MCF 10A (cell line): ENCODE measurements around the gene ARHGEF28. TPM values are rescaled to one million over a fixed set of nuclear protein-coding genes. Genes with fewer than 3 reads are reported as not detected.

ENCODE experiments used
- BruUV-seq: library from RNA; stranded (reverse); fragments of 400-500 nt; replicated peaks from 2 replicates; lab custom pipeline; 2021; lab: Mats Ljungman, UMichigan
- CTCF ChIA-PET: fragments of 300-600 bp; sonication (Branson Sonifier 250); formaldehyde crosslinking; extraction: SDS; loops from one replicate; lab custom pipeline; 2021; ENCODE audit warnings: antibody characterized with exemption, inconsistent platforms; lab: Yijun Ruan, JAX
- POLR2A ChIA-PET: fragments of 300-600, 350-650 bp; sonication (Branson Sonifier 250); formaldehyde crosslinking; extraction: SDS; loops from one replicate; lab custom pipeline; 2020; ENCODE audit warnings: antibody characterized with exemption, inconsistent platforms; lab: Yijun Ruan, JAX
- DNase-seq: peaks from one replicate; pipeline ENCODE4 v3.0.0-alpha.2; 2018; ENCODE audit not compliant: unreplicated experiment
- H3K27ac Mint-ChIP-seq: one replicate; pipeline ENCODE4 v1.8.0; 2022; ENCODE audit warnings: mild to moderate bottlenecking, low read depth, mixed read lengths; ENCODE audit not compliant: unreplicated experiment
- H3K27me3 Mint-ChIP-seq: one replicate; pipeline ENCODE4 v1.8.0; 2022; ENCODE audit warnings: mixed read lengths; ENCODE audit not compliant: insufficient read depth, unreplicated experiment
- H3K36me3 Mint-ChIP-seq: one replicate; pipeline ENCODE4 v1.8.0; 2022; ENCODE audit warnings: mild to moderate bottlenecking, moderate library complexity, mixed read lengths; ENCODE audit not compliant: insufficient read depth, unreplicated experiment
- H3K4me1 Mint-ChIP-seq: one replicate; pipeline ENCODE4 v1.8.0; 2022; ENCODE audit warnings: mixed read lengths; ENCODE audit not compliant: insufficient read depth, unreplicated experiment
- H3K4me3 Mint-ChIP-seq: one replicate; pipeline ENCODE4 v1.8.0; 2022; ENCODE audit warnings: mild to moderate bottlenecking, moderate library complexity, mixed read lengths; ENCODE audit not compliant: unreplicated experiment
- H3K9me3 Mint-ChIP-seq: one replicate; pipeline ENCODE4 v1.8.0; 2022; ENCODE audit warnings: mixed read lengths; ENCODE audit not compliant: unreplicated experiment
- intact Hi-C: fragments of 100-400 bp; cut with micrococcal nuclease; formaldehyde crosslinking; loops from 2 replicates; pipeline ENCODE4 v1.14.1; 2022
- total RNA-seq: library from RNA; stranded (reverse); gene quantifications from 2 replicates; pipeline ENCODE4 v1.2.3, GENCODE V29; 2022
- TF ChIP-seq, protein P1 (sequence below): fragments of 200-600 bp; IDR thresholded peaks from one replicate; pipeline ENCODE4 v1.8.0; 2022; ENCODE audit warnings: antibody characterized with exemption, mild to moderate bottlenecking; ENCODE audit not compliant: unreplicated experiment

The ARHGEF28 gene
- total RNA-seq, 1 experiment from 2014 or later, result 34.8 TPM

- TF ChIP-seq, protein P1, sequence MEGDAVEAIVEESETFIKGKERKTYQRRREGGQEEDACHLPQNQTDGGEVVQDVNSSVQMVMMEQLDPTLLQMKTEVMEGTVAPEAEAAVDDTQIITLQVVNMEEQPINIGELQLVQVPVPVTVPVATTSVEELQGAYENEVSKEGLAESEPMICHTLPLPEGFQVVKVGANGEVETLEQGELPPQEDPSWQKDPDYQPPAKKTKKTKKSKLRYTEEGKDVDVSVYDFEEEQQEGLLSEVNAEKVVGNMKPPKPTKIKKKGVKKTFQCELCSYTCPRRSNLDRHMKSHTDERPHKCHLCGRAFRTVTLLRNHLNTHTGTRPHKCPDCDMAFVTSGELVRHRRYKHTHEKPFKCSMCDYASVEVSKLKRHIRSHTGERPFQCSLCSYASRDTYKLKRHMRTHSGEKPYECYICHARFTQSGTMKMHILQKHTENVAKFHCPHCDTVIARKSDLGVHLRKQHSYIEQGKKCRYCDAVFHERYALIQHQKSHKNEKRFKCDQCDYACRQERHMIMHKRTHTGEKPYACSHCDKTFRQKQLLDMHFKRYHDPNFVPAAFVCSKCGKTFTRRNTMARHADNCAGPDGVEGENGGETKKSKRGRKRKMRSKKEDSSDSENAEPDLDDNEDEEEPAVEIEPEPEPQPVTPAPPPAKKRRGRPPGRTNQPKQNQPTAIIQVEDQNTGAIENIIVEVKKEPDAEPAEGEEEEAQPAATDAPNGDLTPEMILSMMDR, result no peak
- DNase-seq, result no peak
- H3K36me3 Mint-ChIP-seq, result peaks cover 44% of the 10 kb centered on the region
- no peaks in the 10 kb centered on the region for H3K4me1 Mint-ChIP-seq
- ChIA-PET CTCF (interaction anchor here (0.9 to 2.3 kb wide), 2 partner anchors 13 to 726 kb away, joined by 3 to 6 read pairs; no protein-coding TSS in a partner anchor), POLR2A (interaction anchor here (0.9 kb wide), 1 partner anchor 12 kb away, joined by 3 read pairs; no protein-coding TSS in a partner anchor)
- intact Hi-C loops, result no loop called here
- no peaks in the 10 kb centered on the region for H3K27me3 Mint-ChIP-seq
- no peak overlapping the region for H3K4me3 Mint-ChIP-seq
- no peak overlapping the region for H3K27ac Mint-ChIP-seq
- BruUV-seq, result no TSS peak
- no peaks in the 10 kb centered on the region for H3K9me3 Mint-ChIP-seq
These were observed 289.3 kb downstream of the ARHGEF28 start for GRCh38 chr5:73915345-73915744.

- POLR2A ChIA-PET, result interaction anchor here (0.5 to 1.6 kb wide), 2 partner anchors 21 to 336 kb away, joined by 4 to 7 read pairs; no protein-coding TSS in a partner anchor
- intact Hi-C loops, result no loop called here
- H3K9me3 Mint-ChIP-seq, result no peaks in the 10 kb centered on the region
- TF ChIP-seq, protein P1, result no peak
- peaks cover 37% of the 10 kb centered on the region for H3K36me3 Mint-ChIP-seq
- CTCF ChIA-PET, result interaction anchor here (0.6 to 1.5 kb wide), 3 partner anchors 14 to 15 kb away, joined by 3 to 6 read pairs (median 6); no protein-coding TSS in a partner anchor
- H3K27ac Mint-ChIP-seq, result no peak overlapping the region
- no TSS peak for BruUV-seq
- H3K4me3 Mint-ChIP-seq, result no peak overlapping the region
- H3K27me3 Mint-ChIP-seq, result no peaks in the 10 kb centered on the region
- no peaks in the 10 kb centered on the region for H3K4me1 Mint-ChIP-seq
- DNase-seq, result peak; percentile 73
These were observed 291.4 kb downstream of the ARHGEF28 start for GRCh38 chr5:73917433-73917832.

GRCh38 chr5:73917891-73918290, 291.9 kb downstream of the ARHGEF28 start:
- Mint-ChIP-seq H3K4me3 (no peak overlapping the region), H3K27me3 (no peaks in the 10 kb centered on the region), H3K9me3 (no peaks in the 10 kb centered on the region), H3K36me3 (peaks cover 39% of the 10 kb centered on the region), H3K27ac (no peak overlapping the region), H3K4me1 (no peaks in the 10 kb centered on the region)
- DNase-seq, result no peak
- TF ChIP-seq, protein P1, result no peak
- POLR2A ChIA-PET, result interaction anchor here (1.6 kb wide), 1 partner anchor 20 kb away, joined by 7 read pairs; no protein-coding TSS in a partner anchor
- intact Hi-C loops, result no loop called here
- BruUV-seq, result no TSS peak
- CTCF ChIA-PET, result interaction anchor here (1.2 kb wide), 1 partner anchor 16 kb away, joined by 6 read pairs; no protein-coding TSS in a partner anchor

DNA sequence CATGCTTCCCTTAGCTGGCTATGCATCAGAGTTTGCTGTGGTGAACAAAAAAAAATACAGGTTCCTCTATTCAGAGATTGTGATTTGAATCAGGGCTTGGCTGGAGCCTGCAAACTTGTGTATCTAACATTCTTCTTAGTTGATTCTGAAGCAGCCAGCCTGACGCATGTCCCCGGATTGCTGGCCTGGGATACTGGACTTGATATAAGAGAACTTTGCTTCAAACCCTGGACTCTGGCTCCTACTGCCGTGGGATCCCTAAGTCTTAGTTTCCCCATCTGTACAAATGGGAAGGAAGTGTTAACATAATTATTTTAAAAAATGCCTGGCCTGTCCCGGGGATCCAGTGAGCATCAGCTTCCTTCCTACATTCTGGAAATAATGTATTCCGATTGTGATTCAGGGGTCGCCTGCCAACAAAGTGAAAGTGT, 292.8 kb downstream of the ARHGEF28 start:
- POLR2A ChIA-PET, result interaction anchor here (0.8 to 1.9 kb wide), 4 partner anchors 8 to 20 kb away, joined by 3 to 7 read pairs (median 4); no protein-coding TSS in a partner anchor
- intact Hi-C loops, result no loop called here
- H3K27me3 Mint-ChIP-seq, result no peaks in the 10 kb centered on the region
- no peak overlapping the region for H3K4me3 Mint-ChIP-seq
- no peaks in the 10 kb centered on the region for H3K9me3 Mint-ChIP-seq
- peaks cover 41% of the 10 kb centered on the region for H3K36me3 Mint-ChIP-seq
- TF ChIP-seq, protein P1, result no peak
- BruUV-seq, result no TSS peak
- H3K4me1 Mint-ChIP-seq, result no peaks in the 10 kb centered on the region
- DNase-seq, result no peak
- CTCF ChIA-PET, result interaction anchor here (0.6 to 1.2 kb wide), 5 partner anchors 17 to 753 kb away, joined by 3 to 6 read pairs (median 3); no protein-coding TSS in a partner anchor
- no peak overlapping the region for H3K27ac Mint-ChIP-seq
